ENCODE results near the gene FIGNL1.

GRCh38 chr7:50454968-50455367, 4.8 kb upstream of the FIGNL1 start:
- TF ChIP-seq TAF1 (IDR thresholded peaks at IDR 0.05; ENCODE audit: borderline replicate concordance, insufficient read depth, low read length) (no peak), POLR2AphosphoS5 (IDR thresholded peaks at IDR 0.05; ENCODE audit: low read depth, low read length) (no peak), SIN3A (IDR thresholded peaks at IDR 0.05; ENCODE audit: borderline replicate concordance, insufficient read depth, low read length) (no peak)
